Measurements from ENCODE around the gene RARRES1.

DNA sequence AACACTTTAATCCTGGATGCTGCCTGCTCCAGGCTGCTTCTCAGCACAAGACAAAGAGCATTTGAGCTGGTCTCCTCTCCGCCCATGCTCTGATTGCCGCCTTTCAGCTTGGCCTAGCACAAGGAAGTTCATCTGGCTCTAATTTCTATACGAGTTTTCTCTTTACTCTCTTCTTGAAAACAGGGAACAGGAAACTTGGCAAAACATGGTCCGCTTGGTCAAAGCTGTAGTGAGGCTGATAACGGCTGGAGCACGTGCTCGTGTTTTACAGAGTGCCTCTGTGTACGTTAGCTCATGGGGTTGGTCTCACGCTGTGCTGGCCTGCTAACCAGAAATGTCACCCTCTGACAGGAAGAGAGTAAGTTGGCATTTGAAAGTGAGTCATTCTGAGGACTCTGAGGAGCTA lies 19.2 kb downstream of the RARRES1 start:
- no peak for TF ChIP-seq POLR2A (IDR thresholded peaks at IDR 0.05)
- TF ChIP-seq CTCF (IDR thresholded peaks at IDR 0.05): no peak
